Tibial nerve (tissue), 4 donors: ENCODE results near the gene DDX21. TPM values are rescaled to one million over a fixed set of nuclear protein-coding genes. Genes with fewer than 3 reads are reported as not detected.
"Not testable (repeated sequence)": the region's sequence is repeated elsewhere in the genome, so short reads cannot be mapped to it uniquely, and the experiment has no call there.

Experiments used
- DNase-seq, 2 donors: peaks; one replicate each; pipeline ENCODE4 v3.0.0-alpha.2; 2019; ENCODE audit warnings: low spot score in 2 of 2
- H3K27ac ChIP-seq, 4 donors: fragments of 200-600 bp; sonication (generic) in 3 of 4; one replicate each; pipeline ENCODE4 v1.5.1; 2017 to 2019; ENCODE audit warnings: mild to moderate bottlenecking in 1 of 4
- H3K27me3 ChIP-seq, 2 donors: fragments of 200-600 bp; sonication (generic) in 1 of 2; one replicate each; pipeline versions ENCODE4 v1.5.1 to v1.6.0; 2017 to 2019
- H3K36me3 ChIP-seq, 3 donors: fragments of 200-600 bp; sonication (generic); one replicate each; pipeline ENCODE4 v1.5.1; 2018 to 2019
- H3K4me1 ChIP-seq, 4 donors: fragments of 200-600 bp; sonication (generic) in 3 of 4; one replicate each; pipeline ENCODE4 v1.5.1; 2017 to 2019
- H3K4me3 ChIP-seq, 4 donors: fragments of 200-600 bp; sonication (generic) in 3 of 4; one replicate each; pipeline ENCODE4 v1.5.1; 2017 to 2019; ENCODE audit warnings: mild to moderate bottlenecking in 1 of 4, moderate library complexity in 1 of 4
- H3K9me3 ChIP-seq, 4 donors: fragments of 200-600 bp; sonication (generic) in 3 of 4; one replicate each; pipeline ENCODE4 v1.5.1; 2017 to 2019
- CTCF ChIP-seq, 5 experiments: fragments of 200-600 bp in 3 of 5; fragments of 450-650 bp in 2 of 5; sonication (generic) in 3 of 5; IDR thresholded peaks; one replicate each; pipeline ENCODE4 v1.5.1; 2016 to 2019; ENCODE audit warnings: antibody characterized with exemption in 5 of 5, mild to moderate bottlenecking in 3 of 5, moderate library complexity in 2 of 5
- EP300 ChIP-seq, 2 donors: sonication (generic); formaldehyde crosslinking; IDR thresholded peaks; one replicate each; pipeline ENCODE4 v1.6.1; 2017; ENCODE audit warnings: antibody characterized with exemption in 2 of 2, mild to moderate bottlenecking in 1 of 2
- POLR2A ChIP-seq, 2 donors: fragments of 450-650 bp; IDR thresholded peaks; one replicate each; pipeline ENCODE4 v1.6.1; 2017; ENCODE audit warnings: antibody characterized with exemption in 2 of 2, mild to moderate bottlenecking in 2 of 2, moderate library complexity in 2 of 2
- WGBS, 2 donors: methylation state at CpG; one replicate each; pipeline ENCODE4 v1.1.5; 2018; 5-methylcytosine and 5-hydroxymethylcytosine counted together
- total RNA-seq, 4 donors: library from RNA; depleted of rRNA; stranded (reverse); fragments of >200 nt; gene quantifications; one replicate each; pipeline ENCODE4 v1.1.0, GENCODE V29; 2016

Gene DDX21
- total RNA-seq, 4 donors from 2014 or later, result 39.3 to 49.5 (median 41.1) TPM

- peaks cover 0 to 8% (median 0%) of the 10 kb centered on the region in 4 donors for H3K4me1 ChIP-seq
- H3K27ac ChIP-seq, result peak overlapping the region in 1 of 4 donors; percentile 67
- H3K4me3 ChIP-seq, result no peak overlapping the region
- H3K36me3 ChIP-seq, result peaks cover 0 to 67% (median 0%) of the 10 kb centered on the region in 3 donors
- DNase-seq, result no peak
- no peaks in the 10 kb centered on the region for H3K27me3 ChIP-seq
- H3K9me3 ChIP-seq, result no peaks in the 10 kb centered on the region
- 2 to 7% methylated on average over 1 of the region's 1 CpG for WGBS, 2 donors
- peak in 4 of 5 experiments; percentile 25 to 72 (median 47) for TF ChIP-seq CTCF (IDR thresholded peaks at IDR 0.05)
- TF ChIP-seq EP300 (IDR thresholded peaks at IDR 0.05), result no peak
These were observed 48.9 kb downstream of the DDX21 start for GRCh38 chr10:69004821-69005220.

GRCh38 chr10:69005704-69006485, 49.9 kb downstream of the DDX21 start:
- no peaks in the 10 kb centered on the region for H3K9me3 ChIP-seq
- no peaks in the 10 kb centered on the region for H3K27me3 ChIP-seq
- H3K4me3 ChIP-seq, result no peak overlapping the region
- 93 to 97% methylated on average over 6 of the region's 6 CpGs for WGBS, 2 donors
- peaks cover 0 to 8% (median 0%) of the 10 kb centered on the region in 4 donors for H3K4me1 ChIP-seq
- TF ChIP-seq POLR2A (IDR thresholded peaks at IDR 0.05) (no peak), CTCF (IDR thresholded peaks at IDR 0.05) (no peak), EP300 (IDR thresholded peaks at IDR 0.05) (no peak)
- H3K27ac ChIP-seq, result no peak overlapping the region
- DNase-seq, result no peak
- H3K36me3 ChIP-seq, result peaks cover 0 to 63% (median 0%) of the 10 kb centered on the region in 3 donors

- H3K9me3 ChIP-seq, result no peaks in the 10 kb centered on the region
- no peak overlapping the region for H3K27ac ChIP-seq
- TF ChIP-seq CTCF (IDR thresholded peaks at IDR 0.05), result no peak
- no peak for TF ChIP-seq EP300 (IDR thresholded peaks at IDR 0.05)
- TF ChIP-seq POLR2A (IDR thresholded peaks at IDR 0.05), result no peak
- H3K36me3 ChIP-seq, result peaks cover 0 to 62% (median 0%) of the 10 kb centered on the region in 3 donors
- H3K4me3 ChIP-seq, result no peak overlapping the region
- H3K4me1 ChIP-seq, result peaks cover 0 to 8% (median 0%) of the 10 kb centered on the region in 4 donors
- H3K27me3 ChIP-seq, result no peaks in the 10 kb centered on the region
- WGBS, 2 donors, result 81 to 89% methylated on average over 3 of the region's 3 CpGs
- DNase-seq, result no peak
These were observed 51.3 kb downstream of the DDX21 start for GRCh38 chr10:69007260-69007659.

DNA sequence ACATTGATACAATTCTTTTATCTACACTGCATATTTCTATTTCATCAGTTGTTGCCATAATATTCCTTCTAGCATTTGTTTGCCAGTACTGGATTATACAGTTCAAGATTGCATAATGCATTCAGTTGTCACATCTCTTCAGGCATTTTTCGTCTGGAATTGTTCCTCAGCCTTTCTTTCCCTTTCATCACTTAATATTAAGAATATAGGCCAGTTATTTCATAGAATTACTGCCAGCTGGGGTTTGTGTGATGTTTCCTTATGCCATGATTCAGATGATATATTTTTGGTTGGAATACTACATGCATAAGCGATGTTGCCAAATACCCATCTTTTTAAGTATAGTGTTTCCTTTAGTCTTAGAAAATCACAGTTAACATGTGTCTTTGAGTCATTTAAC, 53.4 kb downstream of the DDX21 start:
- DNase-seq, result no peak
- H3K4me3 ChIP-seq, result no peak overlapping the region
- no peaks in the 10 kb centered on the region for H3K27me3 ChIP-seq
- no peaks in the 10 kb centered on the region for H3K9me3 ChIP-seq
- peaks cover 0 to 8% (median 0%) of the 10 kb centered on the region in 4 donors for H3K4me1 ChIP-seq
- peaks cover 0 to 77% (median 0%) of the 10 kb centered on the region in 3 donors for H3K36me3 ChIP-seq
- TF ChIP-seq EP300 (IDR thresholded peaks at IDR 0.05) (no peak), POLR2A (IDR thresholded peaks at IDR 0.05) (no peak), CTCF (IDR thresholded peaks at IDR 0.05) (no peak)
- 76 to 81% methylated on average over 2 of the region's 2 CpGs for WGBS, 2 donors
- no peak overlapping the region for H3K27ac ChIP-seq

GRCh38 chr10:69010151-69010640, 54.2 kb downstream of the DDX21 start:
- WGBS, 2 donors, result 52 to 71% methylated on average over 1 of the region's 1 CpG
- H3K27ac ChIP-seq, result no peak overlapping the region
- peaks cover 0 to under 1% (median 0%) of the 10 kb centered on the region in 4 donors for H3K4me1 ChIP-seq
- no peaks in the 10 kb centered on the region for H3K9me3 ChIP-seq
- no peak overlapping the region for H3K4me3 ChIP-seq
- no peak for TF ChIP-seq EP300 (IDR thresholded peaks at IDR 0.05)
- no peak for TF ChIP-seq POLR2A (IDR thresholded peaks at IDR 0.05)
- TF ChIP-seq CTCF (IDR thresholded peaks at IDR 0.05), result no peak
- DNase-seq, result no peak
- peaks cover 0 to 83% (median 0%) of the 10 kb centered on the region in 3 donors for H3K36me3 ChIP-seq
- H3K27me3 ChIP-seq, result no peaks in the 10 kb centered on the region

GRCh38 chr10:69012778-69013177, 56.8 kb downstream of the DDX21 start:
- not testable (repeated sequence) for H3K27ac ChIP-seq, H3K9me3 ChIP-seq, H3K4me3 ChIP-seq, DNase-seq, H3K4me1 ChIP-seq, H3K27me3 ChIP-seq
- H3K36me3 ChIP-seq, result peaks cover 0 to 86% (median 0%) of the 10 kb centered on the region in 3 donors
- WGBS, 2 donors, result 95 to 98% methylated on average over 2 of the region's 2 CpGs
